Stomach (tissue), 9 donors: ENCODE data around the gene GOT1. TPM values are rescaled to one million over a fixed set of nuclear protein-coding genes. Genes with fewer than 3 reads are reported as not detected.

Experiments
- DNase-seq, 2 donors: peaks; one replicate each; pipeline versions ENCODE4 v3.0.0 to v3.0.0-alpha.2; 2013 to 2019
- H3K27ac ChIP-seq, 5 donors: fragments of 200-600 bp in 4 of 5; sonication (generic) in 4 of 5; one replicate each; pipeline ENCODE4 v1.5.1; 2013 to 2019; ENCODE audit warnings: mild to moderate bottlenecking in 1 of 5, moderate library complexity in 1 of 5
- H3K27me3 ChIP-seq, 3 donors: fragments of 200-600 bp; sonication (generic); one replicate each; pipeline ENCODE4 v1.5.1; 2017 to 2019; ENCODE audit warnings: mixed run types in 1 of 3
- H3K36me3 ChIP-seq, 4 donors: fragments of 200-600 bp; sonication (generic); 1 replicate in 3 of 4; 2 replicates in 1 of 4; pipeline ENCODE4 v1.5.1; 2016 to 2019
- H3K4me1 ChIP-seq, 4 donors: fragments of 200-600 bp; sonication (generic); one replicate each; pipeline ENCODE4 v1.5.1; 2016 to 2019
- H3K4me3 ChIP-seq, 4 donors: fragments of 200-600 bp; sonication (generic) in 3 of 4; one replicate each; pipeline ENCODE4 v1.5.1; 2016 to 2019; ENCODE audit warnings: mild to moderate bottlenecking in 1 of 4
- H3K9me3 ChIP-seq, 4 donors: fragments of 200-600 bp; sonication (generic); one replicate each; pipeline ENCODE4 v1.5.1; 2016 to 2019
- CTCF ChIP-seq, 7 experiments: fragments of 450-650 bp in 4 of 7; fragments of 200-600 bp in 3 of 7; sonication (generic) in 3 of 7; IDR thresholded peaks; one replicate each; pipeline ENCODE4 v1.5.1; 2016 to 2019; ENCODE audit warnings: antibody characterized with exemption in 7 of 7, control low read depth in 2 of 7, mild to moderate bottlenecking in 1 of 7
- EP300 ChIP-seq: sonication (generic); formaldehyde crosslinking; IDR thresholded peaks from one replicate; pipeline ENCODE4 v1.6.1; 2017; ENCODE audit warnings: antibody characterized with exemption
- POLR2A ChIP-seq, 4 donors: fragments of 450-650 bp; IDR thresholded peaks; one replicate each; pipeline ENCODE4 v1.6.1; 2016; ENCODE audit warnings: antibody characterized with exemption in 4 of 4, control low read depth in 2 of 4, mild to moderate bottlenecking in 1 of 4, moderate library complexity in 1 of 4
- POLR2AphosphoS5 ChIP-seq, 3 donors: sonication (generic); formaldehyde crosslinking; IDR thresholded peaks; one replicate each; pipeline ENCODE4 v1.6.1; 2016; ENCODE audit warnings: antibody characterized with exemption in 3 of 3
- WGBS, 5 donors: extraction: QIAGEN DNeasy Blood & Tissue Kit in 3 of 5; methylation state at CpG; one replicate each; pipeline versions ENCODE4 v1.1.5 to v1.1.7; 2013 to 2018; 5-methylcytosine and 5-hydroxymethylcytosine counted together
- intact Hi-C: fragments of 100-400 bp; cut with DNase I; formaldehyde crosslinking; loops from one replicate; pipeline ENCODE4 v1.15.1; 2023; ENCODE audit warnings: low total_unique reads
- polyA plus RNA-seq, 3 donors: library from polyadenylated mRNA; stranded (reverse); fragments of 200-250 nt; gene quantifications; one replicate each; pipeline ENCODE4 v1.2.3, GENCODE V29; 2013
- total RNA-seq, 5 donors: library from RNA; depleted of rRNA; stranded (reverse); fragments of >200 nt; gene quantifications; one replicate each; pipeline versions ENCODE4 v1.1.0 to v1.2.3, GENCODE V29; 2014 to 2016
- donor health status: healthy with polysubstance abuse.
- donor health status: Bipolar disorder and iron deficiency.
- donor health status: healthy.

Gene GOT1
- total and polyA plus RNA-seq, 8 donors = 25.5 to 131 (median 39.5) TPM

- H3K27ac ChIP-seq = no peak overlapping the region
- no peaks in the 10 kb centered on the region for H3K4me1 ChIP-seq
- no peak overlapping the region for H3K4me3 ChIP-seq
- intact Hi-C loops = no loop called here
- H3K9me3 ChIP-seq = no peaks in the 10 kb centered on the region
- no peak for DNase-seq
- no peak for TF ChIP-seq POLR2A (IDR thresholded peaks at IDR 0.05)
- TF ChIP-seq CTCF (IDR thresholded peaks at IDR 0.05) = no peak
- no peak for TF ChIP-seq POLR2AphosphoS5 (IDR thresholded peaks at IDR 0.05)
- TF ChIP-seq EP300 = no peak
- WGBS, 5 donors = 80 to 94% (median 83%) methylated on average over 2 of the region's 2 CpGs
- H3K36me3 ChIP-seq = no peaks in the 10 kb centered on the region
- peaks cover 0 to 62% (median 0%) of the 10 kb centered on the region in 3 donors for H3K27me3 ChIP-seq
These were observed 26.5 kb upstream of the GOT1 start for GRCh38 chr10:99456931-99457288.

GRCh38 chr10:99456207-99456930, 25.9 kb upstream of the GOT1 start:
- Histone ChIP-seq H3K4me3 (no peak overlapping the region), H3K9me3 (no peaks in the 10 kb centered on the region), H3K4me1 (no peaks in the 10 kb centered on the region), H3K27ac (no peak overlapping the region), H3K36me3 (no peaks in the 10 kb centered on the region), H3K27me3 (peaks cover 0 to 66% (median 0%) of the 10 kb centered on the region in 3 donors)
- no peak for DNase-seq
- TF ChIP-seq EP300 = no peak
- TF ChIP-seq POLR2A (IDR thresholded peaks at IDR 0.05) = no peak
- TF ChIP-seq POLR2AphosphoS5 (IDR thresholded peaks at IDR 0.05) = no peak
- TF ChIP-seq CTCF (IDR thresholded peaks at IDR 0.05) = no peak
- intact Hi-C loops = no loop called here
- 86 to 97% (median 88%) methylated on average over 3 of the region's 3 CpGs for WGBS, 5 donors

GRCh38 chr10:99451981-99452380, 21.6 kb upstream of the GOT1 start:
- intact Hi-C loops = no loop called here
- H3K4me3 ChIP-seq = no peak overlapping the region
- no peaks in the 10 kb centered on the region for H3K36me3 ChIP-seq
- H3K9me3 ChIP-seq = no peaks in the 10 kb centered on the region
- H3K27me3 ChIP-seq = peaks cover 0 to 69% (median 0%) of the 10 kb centered on the region in 3 donors
- no peak overlapping the region for H3K27ac ChIP-seq
- TF ChIP-seq EP300 (no peak), CTCF (IDR thresholded peaks at IDR 0.05) (no peak), POLR2AphosphoS5 (IDR thresholded peaks at IDR 0.05) (no peak), POLR2A (IDR thresholded peaks at IDR 0.05) (no peak)
- no peak for DNase-seq
- 24 to 32% (median 25%) methylated on average over 1 of the region's 1 CpG for WGBS, 5 donors
- H3K4me1 ChIP-seq = no peaks in the 10 kb centered on the region

- intact Hi-C loops = no loop called here
- Histone ChIP-seq H3K4me1 (no peaks in the 10 kb centered on the region), H3K9me3 (no peaks in the 10 kb centered on the region), H3K36me3 (no peaks in the 10 kb centered on the region), H3K4me3 (no peak overlapping the region), H3K27ac (peak overlapping the region in 1 of 5 donors; percentile 39), H3K27me3 (peaks cover 0 to 66% (median 0%) of the 10 kb centered on the region in 3 donors)
- DNase-seq = no peak
- 25 to 31% (median 26%) methylated on average over 5 of the region's 5 CpGs for WGBS, 5 donors
- TF ChIP-seq POLR2A (IDR thresholded peaks at IDR 0.05) (no peak), POLR2AphosphoS5 (IDR thresholded peaks at IDR 0.05) (no peak), EP300 (no peak), CTCF (IDR thresholded peaks at IDR 0.05) (no peak)
These were observed 21.0 kb upstream of the GOT1 start for GRCh38 chr10:99451499-99451788.
